ENCODE measurements around the gene PHLDA3.

- TF ChIP-seq CTCF (IDR thresholded peaks at IDR 0.05) = no peak
- TF ChIP-seq EP300 (IDR thresholded peaks at IDR 0.05) = no peak
These were observed 48.4 kb downstream of the PHLDA3 start for GRCh38 chr1:201420608-201421002.

Data from tibial nerve (tissue), 4 donors.